NCI-H1105 (cell line): Measurements from ENCODE around the gene BAX.
"Not testable (repeated sequence)": the region's sequence is repeated elsewhere in the genome, so short reads cannot be mapped to it uniquely, and the experiment has no call there.

Experiments
- DNase-seq: peaks from one replicate; lab custom pipeline; 2025; lab: John Stamatoyannopoulos, UW

BAX gene

DNA sequence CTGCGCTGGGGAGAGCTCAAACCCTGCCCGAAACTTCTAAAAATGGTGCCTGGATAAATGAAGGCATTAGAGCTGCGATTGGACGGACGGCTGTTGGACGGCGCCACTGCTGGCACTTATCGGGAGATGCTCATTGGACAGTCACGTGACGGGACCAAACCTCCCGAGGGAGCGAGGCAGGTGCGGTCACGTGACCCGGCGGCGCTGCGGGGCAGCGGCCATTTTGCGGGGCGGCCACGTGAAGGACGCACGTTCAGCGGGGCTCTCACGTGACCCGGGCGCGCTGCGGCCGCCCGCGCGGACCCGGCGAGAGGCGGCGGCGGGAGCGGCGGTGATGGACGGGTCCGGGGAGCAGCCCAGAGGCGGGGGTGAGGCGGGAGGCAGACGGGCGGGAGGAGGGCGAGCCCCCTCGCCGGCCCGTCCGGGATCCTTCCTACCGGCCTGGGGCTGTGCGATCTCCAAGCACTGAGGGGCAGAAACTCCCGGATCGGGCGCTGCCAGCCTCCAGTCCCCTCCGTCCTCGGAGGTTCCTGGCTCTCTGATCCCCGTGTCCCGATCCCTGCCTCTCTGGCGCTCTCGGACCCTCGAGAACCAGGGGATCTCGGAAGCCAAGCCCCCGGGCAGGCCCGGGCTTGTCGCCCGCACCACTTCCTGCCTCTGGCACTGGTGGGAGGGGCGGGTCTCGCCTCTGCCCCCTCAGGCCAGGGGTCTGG lies at the start of gene BAX:
TSS of gene BAX (plus strand) at position 281 of the 713 bp plus-strand sequence. CDS start at position 335, 54 bp downstream.
- DNase-seq, result peak; percentile 99

DNA sequence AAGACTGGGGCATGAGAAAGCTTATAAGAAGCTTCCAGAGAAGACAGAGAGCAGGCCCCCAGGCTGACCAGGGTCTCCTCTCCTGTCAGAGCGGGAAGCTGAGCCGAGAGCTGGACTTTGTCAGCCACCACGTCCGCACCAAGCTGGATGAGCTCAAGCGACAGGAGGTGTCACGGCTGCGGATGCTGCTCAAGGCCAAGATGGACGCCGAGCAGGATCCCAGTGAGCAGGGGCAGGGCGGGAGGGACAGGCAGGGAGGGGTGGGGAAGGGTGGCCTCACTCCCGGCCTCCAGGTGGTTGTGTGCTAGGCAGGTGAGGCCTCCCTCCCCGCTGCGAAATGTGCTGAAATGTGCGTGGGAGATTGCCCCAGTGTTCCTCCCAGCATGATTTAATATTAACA lies 49.0 kb upstream of the BAX start:
- DNase-seq, result no peak

DNA sequence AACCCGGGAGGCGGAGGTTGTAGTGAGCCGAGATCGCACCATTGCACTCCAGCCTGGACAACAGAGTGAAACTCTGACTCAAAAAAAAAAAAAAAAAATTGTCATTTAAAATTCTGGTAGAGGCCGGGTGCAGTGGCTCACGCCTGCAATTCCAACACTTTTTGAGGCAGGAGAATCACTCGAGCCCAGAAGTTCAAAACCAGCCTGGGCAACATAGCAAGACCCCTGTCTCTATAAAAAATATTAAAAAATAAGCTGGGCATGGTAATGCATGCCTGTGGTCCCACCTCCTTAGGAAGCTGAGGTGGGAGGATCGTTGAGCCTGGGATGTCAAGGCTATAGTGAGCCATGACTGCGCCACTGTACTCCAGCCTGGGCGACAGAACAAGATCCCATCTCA lies 48.4 kb upstream of the BAX start:
- DNase-seq, result no peak

DNA sequence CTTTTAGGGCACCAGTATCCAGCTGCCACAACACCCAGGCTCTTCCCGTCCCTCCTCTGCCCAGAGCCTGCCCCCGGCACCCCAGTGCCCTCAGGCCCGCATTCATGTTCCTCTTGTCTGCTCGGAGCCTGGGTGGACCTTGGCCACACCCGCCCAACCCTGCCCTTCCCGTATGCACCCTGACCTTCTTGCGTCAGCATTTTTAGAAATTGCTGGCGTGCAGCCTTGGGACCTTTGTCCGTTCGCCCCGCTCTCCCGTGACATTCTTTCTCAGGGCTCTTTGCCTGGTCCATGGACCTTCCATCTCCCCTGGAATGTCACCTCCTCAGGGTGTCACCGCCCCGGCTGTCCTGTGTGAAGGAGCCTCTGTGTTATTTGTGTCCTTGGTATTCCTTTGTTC lies 47.0 kb upstream of the BAX start:
- DNase-seq, result no peak

GRCh38 chr19:48909424-48910077 lies 45.1 kb upstream of the BAX start:
- DNase-seq, result not testable (repeated sequence)

- DNase-seq, result no peak
Measured at GRCh38 chr19:48910803-48911202, 43.9 kb upstream of the BAX start.

- no peak for DNase-seq
Measured at GRCh38 chr19:48913114-48913889, 41.4 kb upstream of the BAX start.

GRCh38 chr19:48914181-48914580 lies 40.5 kb upstream of the BAX start:
- no peak for DNase-seq

- no peak for DNase-seq
Measured at GRCh38 chr19:48915757-48916156, 38.9 kb upstream of the BAX start.

- DNase-seq, result no peak
Measured at GRCh38 chr19:48918071-48918470, 36.6 kb upstream of the BAX start.

DNA sequence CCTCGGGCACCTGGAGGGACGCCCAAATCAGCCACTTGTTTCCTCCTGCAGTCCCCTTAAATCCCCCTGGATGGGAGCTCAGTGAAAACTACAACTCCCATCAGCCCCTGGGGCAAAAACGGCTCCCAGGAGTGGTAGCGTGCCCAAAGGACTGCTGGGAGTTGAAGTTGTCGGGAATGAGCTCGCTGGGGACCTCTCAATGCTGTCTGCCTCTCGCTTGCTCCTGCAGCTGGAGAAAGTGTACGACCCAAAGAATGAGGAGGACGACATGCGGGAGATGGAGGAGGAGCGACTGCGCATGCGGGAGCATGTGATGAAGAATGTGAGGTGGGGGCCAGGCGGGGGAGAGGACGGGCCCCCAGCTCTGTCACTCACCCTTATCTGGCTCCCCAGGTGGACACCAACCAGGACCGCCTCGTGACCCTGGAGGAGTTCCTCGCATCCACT lies 35.9 kb upstream of the BAX start:
- no peak for DNase-seq

GRCh38 chr19:48919271-48919670 lies 35.4 kb upstream of the BAX start:
- DNase-seq, result not testable (repeated sequence)

DNA sequence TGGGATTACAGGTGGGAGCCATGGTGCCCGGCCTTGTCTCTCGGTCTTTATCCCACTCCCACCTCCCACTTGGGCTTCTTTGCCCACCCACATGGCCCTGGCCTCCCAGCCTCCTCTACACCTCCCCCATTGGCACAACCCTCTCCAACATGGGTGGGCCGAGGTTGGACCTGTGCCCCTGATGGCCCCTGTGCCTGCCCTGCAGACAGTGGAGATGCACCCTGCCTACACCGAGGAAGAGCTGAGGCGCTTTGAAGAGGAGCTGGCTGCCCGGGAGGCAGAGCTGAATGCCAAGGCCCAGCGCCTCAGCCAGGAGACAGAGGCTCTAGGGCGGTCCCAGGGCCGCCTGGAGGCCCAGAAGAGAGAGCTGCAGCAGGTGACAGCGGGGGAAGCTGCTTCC lies 33.7 kb upstream of the BAX start:
- DNase-seq, result no peak

DNA sequence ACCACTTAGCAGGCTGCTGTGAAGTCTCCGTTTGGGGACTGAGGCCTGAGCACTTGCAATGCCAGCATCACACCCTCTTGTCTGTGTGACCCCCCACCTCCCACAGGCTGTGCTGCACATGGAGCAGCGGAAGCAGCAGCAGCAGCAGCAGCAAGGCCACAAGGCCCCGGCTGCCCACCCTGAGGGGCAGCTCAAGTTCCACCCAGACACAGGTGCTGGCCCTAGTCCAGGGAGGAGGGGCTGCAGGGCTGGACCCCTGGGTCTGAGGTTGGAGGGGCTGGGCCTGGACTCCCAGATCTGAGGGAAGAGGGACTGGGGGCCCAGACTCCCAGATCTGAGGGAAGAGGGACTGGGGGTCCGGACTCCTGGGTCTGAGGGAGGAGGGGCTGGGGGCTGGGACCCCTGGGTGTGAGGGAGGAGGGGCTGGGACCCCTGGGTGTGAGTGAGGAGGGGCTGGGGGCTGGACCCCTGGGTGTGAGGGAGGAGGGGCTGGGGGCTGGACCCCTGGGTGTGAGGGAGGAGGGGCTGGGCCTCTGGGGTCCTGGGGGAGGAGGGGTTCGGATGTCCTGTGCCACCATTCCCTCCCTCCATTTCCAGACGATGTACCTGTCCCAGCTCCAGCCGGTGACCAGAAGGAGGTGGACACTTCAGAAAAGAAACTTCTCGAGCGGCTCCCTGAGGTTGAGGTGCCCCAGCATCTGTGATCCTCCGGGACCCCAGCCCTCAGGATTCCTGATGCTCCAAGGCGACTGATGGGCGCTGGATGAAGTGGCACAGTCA lies 32.8 kb upstream of the BAX start:
- DNase-seq, result no peak

GRCh38 chr19:48922548-48923490 lies 31.9 kb upstream of the BAX start:
- no peak for DNase-seq

GRCh38 chr19:48925240-48925843 lies 29.3 kb upstream of the BAX start:
- no peak for DNase-seq

DNA sequence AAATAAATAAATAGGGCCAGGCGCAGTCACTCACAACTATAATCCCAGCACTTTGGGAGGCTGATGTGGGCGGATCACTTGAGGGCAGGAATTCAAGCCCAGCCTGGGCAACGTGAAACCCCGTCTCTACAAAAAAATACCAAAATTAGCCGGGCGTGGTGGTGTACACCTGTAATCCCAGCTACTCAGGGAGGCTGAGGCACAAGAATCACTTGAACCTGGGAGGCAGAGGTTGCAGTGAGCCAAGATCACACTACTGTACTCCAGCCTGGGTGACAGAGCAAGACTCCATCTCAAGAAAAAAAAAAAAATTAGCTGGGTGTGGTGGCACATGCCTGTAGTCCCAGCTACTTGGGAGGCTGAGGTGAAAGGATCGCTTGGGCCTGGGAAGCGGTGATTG lies 28.8 kb upstream of the BAX start:
- not testable (repeated sequence) for DNase-seq

DNA sequence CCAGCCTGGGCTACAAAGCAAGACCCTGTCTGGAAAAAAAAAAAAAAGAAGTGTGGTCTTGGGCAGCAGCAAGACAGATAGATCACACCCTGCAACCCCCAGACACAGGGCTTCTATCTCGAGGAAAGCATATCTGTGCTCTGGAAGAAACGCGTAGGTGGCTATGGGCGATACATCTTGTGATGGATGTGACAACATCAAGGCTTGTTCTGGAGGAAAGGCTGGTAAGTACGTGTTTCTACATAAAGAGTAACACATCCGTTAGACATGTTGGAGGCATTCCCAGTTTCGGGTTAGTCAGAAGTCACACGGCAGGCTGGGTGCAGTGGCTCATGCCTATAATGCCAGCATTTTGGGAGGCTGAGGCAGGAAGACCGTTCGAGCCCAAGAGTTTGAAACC lies 27.8 kb upstream of the BAX start:
- DNase-seq, result no peak

GRCh38 chr19:48927692-48928091 lies 27.0 kb upstream of the BAX start:
- not testable (repeated sequence) for DNase-seq
